ENCODE data around the gene TRABD2A.
A peak's percentile ranks its signal among the peaks of the same experiment; 100 is the strongest.

The TRABD2A gene

DNA sequence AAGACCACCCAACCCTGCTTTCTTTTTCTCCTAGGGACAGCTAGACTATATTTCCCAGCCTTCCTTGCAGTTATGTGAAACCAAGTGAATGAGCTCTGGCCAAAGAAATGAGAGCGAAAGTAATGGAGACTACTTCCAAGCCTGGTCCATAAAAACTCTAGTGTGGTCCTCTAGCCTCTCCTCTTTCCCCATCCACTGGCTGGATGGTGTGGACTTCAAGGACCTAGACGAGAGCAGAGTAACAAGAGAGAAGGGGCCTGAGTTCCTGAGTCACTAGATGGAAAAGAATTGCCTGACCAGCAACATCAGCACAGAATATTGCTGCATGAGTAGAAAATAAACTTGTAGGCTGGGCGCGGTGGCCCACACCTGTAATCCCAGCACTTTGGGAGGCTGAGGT is 21.6 kb upstream of the TRABD2A start:
- H3K4me1 ChIP-seq (ENCODE audit: control insufficient read depth, insufficient read depth, low read length, poor library complexity, severe bottlenecking), result peaks cover 3% of the 10 kb centered on the region
- no peak overlapping the region for H3K4me3 ChIP-seq (ENCODE audit: extremely low read depth, insufficient read depth, low read length, poor library complexity, severe bottlenecking)
- peaks cover 12% of the 10 kb centered on the region for H3K36me3 ChIP-seq (ENCODE audit: control insufficient read depth, insufficient read depth, low read length)
- H3K9me3 ChIP-seq (ENCODE audit: control insufficient read depth, low read length), result no peaks in the 10 kb centered on the region
- WGBS, 2 experiments (ENCODE audit: insufficient coverage in 2 of 2), result 88 to 100% methylated on average over 2 of the region's 4 CpGs
- no peak overlapping the region for H3K27ac ChIP-seq (ENCODE audit: low read depth, low read length, severe bottlenecking)

DNA sequence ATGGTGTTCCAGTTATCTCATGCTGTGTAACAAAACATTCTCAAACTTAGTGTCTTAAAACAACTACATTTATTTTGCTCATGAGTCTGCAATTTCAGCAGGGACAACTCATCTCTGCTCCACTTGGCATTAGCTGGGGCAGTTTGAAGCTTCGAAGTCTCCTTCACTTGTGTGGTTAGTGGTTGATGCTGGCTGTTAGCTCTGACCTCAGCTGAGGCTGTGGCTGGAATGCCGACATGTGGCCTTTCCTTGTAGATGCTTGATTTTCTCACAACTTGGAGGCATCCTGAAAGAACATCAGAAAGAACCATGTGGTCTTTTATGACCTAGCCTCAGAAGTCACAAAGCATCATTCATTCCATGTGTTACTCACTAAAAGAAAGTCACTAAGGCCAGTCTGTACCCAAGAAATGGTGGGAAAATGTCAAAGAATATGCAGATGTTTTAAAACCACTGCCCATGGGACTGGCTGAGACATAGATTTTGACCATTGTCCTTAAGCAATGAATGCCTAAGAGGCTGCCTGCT is 20.8 kb upstream of the TRABD2A start:
- H3K27ac ChIP-seq (ENCODE audit: low read depth, low read length, severe bottlenecking), result no peak overlapping the region
- no peak overlapping the region for H3K4me3 ChIP-seq (ENCODE audit: extremely low read depth, insufficient read depth, low read length, poor library complexity, severe bottlenecking)
- H3K4me1 ChIP-seq (ENCODE audit: control insufficient read depth, insufficient read depth, low read length, poor library complexity, severe bottlenecking), result peaks cover 3% of the 10 kb centered on the region
- H3K36me3 ChIP-seq (ENCODE audit: control insufficient read depth, insufficient read depth, low read length), result peaks cover 7% of the 10 kb centered on the region
- no peaks in the 10 kb centered on the region for H3K9me3 ChIP-seq (ENCODE audit: control insufficient read depth, low read length)
- 100% methylated on average over 1 of the region's 2 CpGs for WGBS, 2 experiments (ENCODE audit: insufficient coverage in 2 of 2)

DNA sequence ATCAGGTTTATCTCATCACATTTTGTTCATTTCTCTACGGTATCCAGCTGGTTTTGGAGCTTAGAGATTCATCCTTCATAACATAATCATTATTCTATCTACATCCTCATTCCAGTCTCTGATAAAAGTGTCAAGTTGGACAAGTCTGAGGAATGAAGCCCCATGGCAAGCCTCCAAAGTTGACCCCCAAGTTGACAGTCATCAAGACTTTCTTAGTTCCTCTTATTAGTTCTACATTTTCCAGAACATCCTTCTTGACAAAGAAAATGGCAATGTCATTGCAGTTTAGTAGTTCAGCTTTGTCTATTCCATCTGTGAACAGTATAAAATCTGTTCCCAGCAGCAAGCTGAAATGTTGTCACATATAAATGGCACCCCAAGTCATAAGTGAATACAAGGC is 20.1 kb upstream of the TRABD2A start:
- H3K27ac ChIP-seq (ENCODE audit: low read depth, low read length, severe bottlenecking), result no peak overlapping the region
- WGBS, 2 experiments (ENCODE audit: insufficient coverage in 2 of 2), result 80% methylated on average over 1 of the region's 1 CpG; no CpG with 5 or more reads in 1 of the 2 experiments

DNA sequence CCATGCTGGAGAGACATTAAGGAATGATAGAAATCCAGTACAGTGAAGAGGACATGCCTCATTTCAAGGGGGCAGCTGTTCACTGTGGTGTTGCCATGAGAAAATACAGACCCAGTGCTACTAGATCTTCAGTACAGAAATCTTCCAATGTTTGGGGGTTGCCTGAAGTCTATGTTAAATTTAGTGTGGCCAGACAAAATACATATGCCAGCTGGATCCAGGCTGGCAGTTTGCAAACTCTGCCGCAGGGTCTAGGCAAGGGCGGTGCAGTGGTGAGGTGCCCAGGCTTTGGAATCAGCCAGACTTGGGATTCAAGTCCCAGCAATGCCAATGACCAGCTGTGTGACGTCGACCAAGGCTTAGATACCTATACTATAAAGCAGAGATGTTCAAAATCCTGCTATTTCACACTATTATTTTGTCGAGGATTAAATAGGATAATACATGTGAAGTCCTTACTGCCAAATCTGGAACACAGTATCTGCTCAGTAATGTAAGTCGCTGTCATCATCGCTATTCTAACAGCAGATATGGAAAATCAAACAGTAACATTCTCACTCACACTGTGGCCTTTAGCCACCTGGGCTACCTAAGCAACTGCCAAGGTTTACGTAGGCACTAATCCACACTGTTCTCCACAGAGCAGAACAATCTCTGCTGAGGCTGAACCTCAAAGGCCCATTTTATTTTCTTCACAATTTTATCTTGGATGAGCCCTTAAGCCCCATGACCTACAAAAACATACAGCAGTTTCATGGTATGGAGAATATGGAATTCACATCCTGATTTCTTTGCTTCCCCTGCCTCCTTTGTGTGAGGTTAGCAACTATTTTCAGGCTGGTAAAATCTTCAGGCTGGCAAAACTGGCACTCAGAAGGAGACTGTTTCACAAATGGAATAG is 18.7 kb upstream of the TRABD2A start:
- Histone ChIP-seq H3K9me3 (ENCODE audit: control insufficient read depth, low read length) (no peaks in the 10 kb centered on the region), H3K4me1 (ENCODE audit: control insufficient read depth, insufficient read depth, low read length, poor library complexity, severe bottlenecking) (peaks cover 10% of the 10 kb centered on the region), H3K36me3 (ENCODE audit: control insufficient read depth, insufficient read depth, low read length) (no peaks in the 10 kb centered on the region), H3K4me3 (ENCODE audit: extremely low read depth, insufficient read depth, low read length, poor library complexity, severe bottlenecking) (no peak overlapping the region), H3K27ac (ENCODE audit: low read depth, low read length, severe bottlenecking) (no peak overlapping the region)
- WGBS, 2 experiments (ENCODE audit: insufficient coverage in 2 of 2), result 93 to 99% methylated on average over 5 to 6 of the region's 8 CpGs

More for the DNA sequence above, 20.1 kb upstream of the TRABD2A start:
- Histone ChIP-seq H3K9me3 (ENCODE audit: control insufficient read depth, low read length) (no peaks in the 10 kb centered on the region), H3K4me1 (ENCODE audit: control insufficient read depth, insufficient read depth, low read length, poor library complexity, severe bottlenecking) (peaks cover 3% of the 10 kb centered on the region), H3K4me3 (ENCODE audit: extremely low read depth, insufficient read depth, low read length, poor library complexity, severe bottlenecking) (no peak overlapping the region), H3K36me3 (ENCODE audit: control insufficient read depth, insufficient read depth, low read length) (no peaks in the 10 kb centered on the region)

DNA sequence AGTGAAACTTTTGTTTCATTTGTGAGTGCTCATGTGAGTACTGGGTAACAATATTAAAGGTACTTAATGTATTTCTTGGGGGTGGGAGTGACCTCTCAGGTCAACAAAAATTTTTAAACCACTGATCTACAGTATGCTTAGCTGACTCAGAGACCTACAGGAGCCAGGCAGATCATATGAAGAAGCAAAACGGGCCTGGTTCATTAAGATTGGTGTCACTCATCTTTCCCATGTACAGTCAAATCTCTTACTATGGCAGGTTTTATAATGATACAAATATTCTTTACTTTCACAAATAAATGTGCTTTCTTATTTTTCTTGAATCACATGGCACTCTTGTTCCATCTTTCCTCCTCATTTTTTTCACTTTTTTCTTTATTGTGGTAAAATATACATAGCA is 16.9 kb upstream of the TRABD2A start:
- H3K4me3 ChIP-seq (ENCODE audit: extremely low read depth, insufficient read depth, low read length, poor library complexity, severe bottlenecking), result no peak overlapping the region
- no peaks in the 10 kb centered on the region for H3K36me3 ChIP-seq (ENCODE audit: control insufficient read depth, insufficient read depth, low read length)
- H3K4me1 ChIP-seq (ENCODE audit: control insufficient read depth, insufficient read depth, low read length, poor library complexity, severe bottlenecking), result peaks cover 17% of the 10 kb centered on the region
- no peaks in the 10 kb centered on the region for H3K9me3 ChIP-seq (ENCODE audit: control insufficient read depth, low read length)
- no CpG with 5 or more reads among the region's 1 CpG for WGBS, 2 experiments (ENCODE audit: insufficient coverage in 2 of 2)
- H3K27ac ChIP-seq (ENCODE audit: low read depth, low read length, severe bottlenecking), result no peak overlapping the region

DNA sequence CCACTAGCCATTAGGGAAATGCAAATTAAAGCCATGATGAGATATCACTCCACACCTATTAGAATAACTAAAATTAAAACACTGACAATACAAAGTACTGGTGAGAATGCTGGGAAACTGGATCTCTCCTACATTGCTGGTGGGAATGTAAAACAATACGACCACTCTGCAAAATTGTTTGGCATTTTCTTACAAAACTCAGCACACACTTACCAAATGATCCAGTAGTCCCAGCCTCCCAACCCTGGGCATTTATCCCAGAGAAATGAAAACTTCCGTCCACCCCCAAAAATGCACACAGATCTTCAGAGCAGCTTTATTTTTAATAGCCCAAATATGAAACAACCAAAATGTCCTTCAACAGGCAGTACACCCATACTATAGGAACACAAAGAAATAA is 15.7 kb upstream of the TRABD2A start:
- Histone ChIP-seq H3K36me3 (ENCODE audit: control insufficient read depth, insufficient read depth, low read length) (no peaks in the 10 kb centered on the region), H3K27ac (ENCODE audit: low read depth, low read length, severe bottlenecking) (no peak overlapping the region), H3K4me1 (ENCODE audit: control insufficient read depth, insufficient read depth, low read length, poor library complexity, severe bottlenecking) (peaks cover 17% of the 10 kb centered on the region), H3K4me3 (ENCODE audit: extremely low read depth, insufficient read depth, low read length, poor library complexity, severe bottlenecking) (no peak overlapping the region), H3K9me3 (ENCODE audit: control insufficient read depth, low read length) (no peaks in the 10 kb centered on the region)
- 80 to 90% methylated on average over 1 to 2 of the region's 2 CpGs for WGBS, 2 experiments (ENCODE audit: insufficient coverage in 2 of 2)

DNA sequence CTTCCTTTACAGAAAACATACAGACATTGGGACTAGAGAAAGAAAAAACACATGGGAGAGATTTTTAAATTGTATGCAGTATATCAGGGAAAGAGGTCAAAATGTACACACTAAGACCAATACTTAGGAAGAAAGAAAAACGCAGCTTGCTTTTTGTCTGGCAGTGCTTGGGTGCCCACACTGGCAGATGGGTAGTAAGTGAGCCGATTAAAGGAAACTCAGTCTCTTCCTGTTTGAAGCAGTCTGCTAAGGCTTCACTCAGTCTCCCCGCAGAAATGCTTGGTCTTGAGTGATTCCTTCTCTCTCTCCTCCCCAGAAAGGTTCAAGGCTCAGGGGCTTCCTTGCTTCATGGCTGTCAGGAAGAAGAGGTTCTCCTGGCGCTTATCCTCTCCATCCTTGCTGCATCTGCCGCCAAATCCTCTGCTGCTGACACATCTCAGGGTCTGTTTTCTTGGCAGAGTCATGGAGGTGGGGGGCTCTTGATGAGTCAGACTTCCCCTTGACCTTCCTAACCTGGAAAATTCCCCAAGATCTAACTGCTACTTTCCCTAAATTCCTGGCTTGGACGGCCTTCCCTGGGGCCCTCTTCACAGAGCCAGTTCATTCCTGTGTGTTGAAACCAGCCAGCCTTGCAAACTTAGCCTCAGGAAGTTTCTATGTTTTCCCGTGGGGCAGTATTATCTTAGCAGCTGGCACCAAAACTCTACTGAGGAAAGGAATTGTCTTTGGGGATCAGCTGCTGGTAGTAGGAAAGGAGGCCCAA is 14.1 kb upstream of the TRABD2A start:
- Histone ChIP-seq H3K36me3 (ENCODE audit: control insufficient read depth, insufficient read depth, low read length) (no peaks in the 10 kb centered on the region), H3K9me3 (ENCODE audit: control insufficient read depth, low read length) (no peaks in the 10 kb centered on the region)
- 76% methylated on average over 4 to 5 of the region's 7 CpGs for WGBS, 2 experiments (ENCODE audit: insufficient coverage in 2 of 2)

DNA sequence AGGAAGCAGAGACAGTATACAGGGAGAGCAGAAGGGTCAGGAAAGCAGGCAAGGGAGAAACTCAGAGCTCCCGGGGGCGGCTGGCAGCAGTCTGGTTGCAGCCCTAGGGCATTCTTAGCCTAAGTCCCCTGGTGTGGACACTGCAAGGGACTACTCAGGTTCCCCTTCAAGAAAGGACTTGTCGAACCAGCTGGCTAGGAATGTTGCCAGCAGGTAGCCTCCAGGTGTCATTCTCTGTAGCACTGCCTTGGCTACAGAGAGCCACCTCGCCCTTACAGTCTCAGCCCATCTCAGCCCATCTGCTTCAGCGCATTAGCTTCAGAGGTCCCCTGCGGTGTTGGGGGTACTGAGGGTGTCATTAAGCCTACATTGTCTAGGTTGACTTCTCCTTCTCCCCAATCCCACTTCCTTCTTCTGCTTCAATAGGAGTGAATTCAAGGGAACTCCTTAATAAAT is 13.3 kb upstream of the TRABD2A start:
- no peak overlapping the region for H3K27ac ChIP-seq (ENCODE audit: low read depth, low read length, severe bottlenecking)
- peaks cover 17% of the 10 kb centered on the region for H3K4me1 ChIP-seq (ENCODE audit: control insufficient read depth, insufficient read depth, low read length, poor library complexity, severe bottlenecking)
- H3K4me3 ChIP-seq (ENCODE audit: extremely low read depth, insufficient read depth, low read length, poor library complexity, severe bottlenecking), result no peak overlapping the region
- H3K36me3 ChIP-seq (ENCODE audit: control insufficient read depth, insufficient read depth, low read length), result no peaks in the 10 kb centered on the region
- H3K9me3 ChIP-seq (ENCODE audit: control insufficient read depth, low read length), result no peaks in the 10 kb centered on the region
- 88 to 89% methylated on average over 5 to 6 of the region's 6 CpGs for WGBS, 2 experiments (ENCODE audit: insufficient coverage in 2 of 2)

More for the DNA sequence above, 14.1 kb upstream of the TRABD2A start:
- H3K4me1 ChIP-seq (ENCODE audit: control insufficient read depth, insufficient read depth, low read length, poor library complexity, severe bottlenecking), result peaks cover 17% of the 10 kb centered on the region
- no peak overlapping the region for H3K4me3 ChIP-seq (ENCODE audit: extremely low read depth, insufficient read depth, low read length, poor library complexity, severe bottlenecking)
- peak overlapping the region; percentile 67 for H3K27ac ChIP-seq (ENCODE audit: low read depth, low read length, severe bottlenecking)

DNA sequence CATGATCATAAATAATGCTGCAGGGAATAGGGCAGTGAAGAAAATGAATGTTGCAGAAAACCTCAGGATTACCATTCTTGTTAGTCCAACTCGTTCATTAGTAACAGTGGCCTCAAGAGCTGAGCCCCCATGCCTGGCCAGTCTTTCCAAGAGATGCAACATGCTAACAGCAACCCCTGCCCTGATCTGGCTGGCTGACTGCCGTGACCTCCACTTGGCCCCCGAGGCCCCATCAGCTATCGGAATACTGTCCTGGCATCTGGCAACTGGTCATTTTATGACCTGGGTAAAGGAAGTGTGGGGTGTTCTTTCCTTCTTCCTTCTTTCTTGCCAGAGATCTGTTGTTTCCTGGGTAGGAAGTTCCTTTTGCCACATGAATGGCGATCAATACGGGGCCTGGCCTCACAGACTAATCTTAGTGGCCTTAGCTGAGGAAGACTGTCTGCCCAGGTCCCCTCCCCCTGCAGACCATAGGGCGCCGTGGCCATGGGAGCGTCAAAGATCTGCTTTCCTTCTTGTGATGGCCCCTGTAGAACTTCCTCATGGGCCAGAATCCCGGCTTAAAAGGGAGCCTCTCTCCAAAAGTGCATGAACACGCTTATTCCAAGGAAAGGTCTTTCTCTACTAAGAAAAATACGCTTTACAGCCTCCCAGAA is 10.6 kb upstream of the TRABD2A start:
- Histone ChIP-seq H3K4me1 (ENCODE audit: control insufficient read depth, insufficient read depth, low read length, poor library complexity, severe bottlenecking) (peaks cover 14% of the 10 kb centered on the region), H3K36me3 (ENCODE audit: control insufficient read depth, insufficient read depth, low read length) (no peaks in the 10 kb centered on the region), H3K27ac (ENCODE audit: low read depth, low read length, severe bottlenecking) (no peak overlapping the region), H3K9me3 (ENCODE audit: control insufficient read depth, low read length) (no peaks in the 10 kb centered on the region), H3K4me3 (ENCODE audit: extremely low read depth, insufficient read depth, low read length, poor library complexity, severe bottlenecking) (no peak overlapping the region)
- 90 to 97% methylated on average over 9 of the region's 12 CpGs for WGBS, 2 experiments (ENCODE audit: insufficient coverage in 2 of 2)

DNA sequence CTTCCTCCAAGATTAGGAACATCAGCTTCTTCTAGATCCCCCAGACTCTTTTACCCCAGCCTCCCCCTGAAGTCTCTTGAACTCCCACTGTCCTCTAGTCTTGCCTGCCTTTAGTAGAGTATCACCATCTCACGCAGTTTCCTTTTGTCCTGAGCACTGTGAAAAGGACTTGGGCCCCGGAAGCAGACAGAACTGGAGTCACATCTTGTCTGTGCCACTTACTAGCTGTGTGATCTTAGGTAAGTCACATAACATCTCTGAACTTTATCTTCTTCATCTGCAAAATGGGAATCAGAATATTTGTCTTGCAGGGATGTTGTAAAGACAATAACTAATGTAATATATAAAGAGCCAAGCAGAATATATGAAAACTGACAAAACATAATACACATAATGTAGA is 8.4 kb upstream of the TRABD2A start:
- H3K9me3 ChIP-seq (ENCODE audit: control insufficient read depth, low read length), result no peaks in the 10 kb centered on the region
- H3K36me3 ChIP-seq (ENCODE audit: control insufficient read depth, insufficient read depth, low read length), result no peaks in the 10 kb centered on the region
- no peak overlapping the region for H3K27ac ChIP-seq (ENCODE audit: low read depth, low read length, severe bottlenecking)
- H3K4me1 ChIP-seq (ENCODE audit: control insufficient read depth, insufficient read depth, low read length, poor library complexity, severe bottlenecking), result peaks cover 5% of the 10 kb centered on the region
- no peak overlapping the region for H3K4me3 ChIP-seq (ENCODE audit: extremely low read depth, insufficient read depth, low read length, poor library complexity, severe bottlenecking)
- 86 to 100% methylated on average over 1 of the region's 2 CpGs for WGBS, 2 experiments (ENCODE audit: insufficient coverage in 2 of 2)

Data from mesodermal cell (in vitro differentiated cells).